HCT116 (cell line): ENCODE results near the gene GAREM2. TPM values are rescaled to one million over a fixed set of nuclear protein-coding genes. Genes with fewer than 3 reads are reported as not detected.

ENCODE experiments used
- ATAC-seq: fragments of 200-7000 bp; cut with Tn5 transposase; 2 replicates; pipeline ENCODE4 v1.9.1; 2020; ENCODE audit warnings: mild to moderate bottlenecking, moderate library complexity
- BruUV-seq: library from RNA; stranded (reverse); fragments of 400-500 nt; replicated peaks from 2 replicates; lab custom pipeline; 2021; lab: Mats Ljungman, UMichigan
- CTCF ChIA-PET: fragments of 300-600 bp; sonication (Branson Sonifier 250); formaldehyde crosslinking; loops from one replicate; lab custom pipeline; 2021; ENCODE audit warnings: antibody characterized with exemption; lab: Charles Lee
- POLR2A ChIA-PET: fragments of 300-600, 350-600 bp; sonication (Branson Sonifier 250); formaldehyde crosslinking; loops from one replicate; lab custom pipeline; 2021; ENCODE audit warnings: antibody characterized with exemption; lab: Charles Lee
- RAD21 ChIA-PET, 2 experiments: fragments of 300-600 bp; sonication (Branson Sonifier 250); formaldehyde crosslinking; loops; one replicate each; lab custom pipeline; 2023; ENCODE audit warnings: low total read pairs in 2 of 2; ENCODE audit not compliant: uncharacterized antibody in 2 of 2, unreplicated experiment in 2 of 2, low non-redundant PET in 1 of 2; lab: Charles Lee
- DNase-seq: peaks from one replicate; pipeline ENCODE4 v3.0.0-alpha.2; 2010; ENCODE audit warnings: low read depth, low spot score
- H2AFZ ChIP-seq: fragments of 200-600 bp; shearing (Covaris generic), sonication (generic); 2 replicates; pipeline ENCODE4 v1.6.1; 2017; ENCODE audit warnings: low read depth, mixed run types, mixed read lengths, antibody characterized with exemption, low read length; ENCODE audit not compliant: poor library complexity, severe bottlenecking
- H3K27ac ChIP-seq: 2 replicates; pipeline ENCODE4 v1.5.1; 2012; ENCODE audit warnings: low read depth, low read length
- H3K27me3 ChIP-seq: fragments of 200-600 bp; sonication (generic); 2 replicates; pipeline ENCODE4 v1.6.1; 2016; ENCODE audit warnings: mixed run types, low read length, mixed read lengths; ENCODE audit not compliant: insufficient read depth
- H3K36me3 ChIP-seq, 2 experiments: fragments of 200-500 bp in 1 of 2; fragments of 200-600 bp in 1 of 2; sonication (Bioruptor generic) in 1 of 2; sonication (generic) in 1 of 2; 2 replicates each; pipeline versions ENCODE4 v1.5.1 to v1.6.1; 2014 to 2016; ENCODE audit warnings: low read length in 2 of 2, inconsistent platforms in 1 of 2, mixed read lengths in 1 of 2, mixed run types in 1 of 2; ENCODE audit not compliant: insufficient read depth in 2 of 2, control insufficient read depth in 1 of 2
- H3K4me1 ChIP-seq, 2 experiments: fragments of 200-600 bp in 1 of 2; sonication (generic) in 1 of 2; 2 replicates each; pipeline versions ENCODE4 v1.5.1 to v1.6.1; 2012 to 2017; ENCODE audit warnings: low read length in 2 of 2, inconsistent platforms in 1 of 2, mild to moderate bottlenecking in 1 of 2, mixed read lengths in 1 of 2, mixed run types in 1 of 2, moderate library complexity in 1 of 2; ENCODE audit not compliant: insufficient read depth in 2 of 2, control insufficient read depth in 1 of 2
- H3K4me2 ChIP-seq: fragments of 200-600 bp; sonication (generic); 2 replicates; pipeline ENCODE4 v1.6.1; 2017; ENCODE audit warnings: mixed run types, low read length, mixed read lengths
- H3K4me3 ChIP-seq, 2 experiments: fragments of 200-600 bp in 1 of 2; sonication (generic) in 1 of 2; replicated peaks in 1 of 2; 2 replicates each; pipeline ENCODE4 v1.5.1; 2011 to 2016; ENCODE audit warnings: low read length in 2 of 2, control low read depth in 1 of 2, low read depth in 1 of 2, mild to moderate bottlenecking in 1 of 2, mixed read lengths in 1 of 2, mixed run types in 1 of 2
- H3K79me2 ChIP-seq: fragments of 200-600 bp; sonication (generic); 2 replicates; pipeline ENCODE4 v1.6.1; 2017; ENCODE audit warnings: mild to moderate bottlenecking, mixed run types, low read length, moderate library complexity, mixed read lengths; ENCODE audit not compliant: insufficient read depth
- H3K9ac ChIP-seq: fragments of 200-600 bp; sonication (generic); 2 replicates; pipeline ENCODE4 v1.6.1; 2016; ENCODE audit warnings: low read length, mixed read lengths
- H3K9me2 ChIP-seq: fragments of 200-600 bp; sonication (generic), shearing (Covaris generic); 2 replicates; pipeline ENCODE4 v1.6.1; 2017; ENCODE audit warnings: mixed run types, mild to moderate bottlenecking, moderate library complexity; ENCODE audit not compliant: insufficient read depth
- H3K9me3 ChIP-seq, 2 experiments: fragments of 200-500 bp in 1 of 2; fragments of 200-600 bp in 1 of 2; sonication (Bioruptor generic) in 1 of 2; sonication (generic) in 1 of 2; 2 replicates each; pipeline ENCODE4 v1.6.1; 2014 to 2017; ENCODE audit warnings: low read length in 2 of 2, mixed read lengths in 2 of 2, inconsistent platforms in 1 of 2, low read depth in 1 of 2, mild to moderate bottlenecking in 1 of 2, mixed run types in 1 of 2, moderate library complexity in 1 of 2; ENCODE audit not compliant: control insufficient read depth in 1 of 2, insufficient read depth in 1 of 2
- H4K20me1 ChIP-seq: fragments of 200-600 bp; sonication (generic), shearing (Covaris generic); 2 replicates; pipeline ENCODE4 v1.6.1; 2017; ENCODE audit warnings: mixed run types, mild to moderate bottlenecking, moderate library complexity; ENCODE audit not compliant: insufficient read depth
- CEBPB ChIP-seq: IDR thresholded peaks from 2 replicates; pipeline ENCODE4 v1.6.1; 2012; ENCODE audit warnings: low read depth
- ELF1 ChIP-seq: IDR thresholded peaks from 2 replicates; pipeline ENCODE4 v1.6.1; 2012; ENCODE audit warnings: low read depth, borderline replicate concordance
- EZH2phosphoT487 ChIP-seq: fragments of 200-600 bp; IDR thresholded peaks from 2 replicates; pipeline ENCODE4 v1.6.1; 2018; ENCODE audit warnings: antibody characterized with exemption, borderline replicate concordance
- FOSL1 ChIP-seq: IDR thresholded peaks from 2 replicates; pipeline ENCODE4 v1.6.1; 2012; ENCODE audit warnings: low read depth
- POLR2AphosphoS5 ChIP-seq: IDR thresholded peaks from 2 replicates; pipeline ENCODE4 v1.6.1; 2011; ENCODE audit warnings: mild to moderate bottlenecking, low read depth, low read length, moderate library complexity
- RAD21 ChIP-seq: IDR thresholded peaks from 2 replicates; pipeline ENCODE4 v1.6.1; 2012; ENCODE audit warnings: low read depth, mild to moderate bottlenecking
- SIN3A ChIP-seq: IDR thresholded peaks from 2 replicates; pipeline ENCODE4 v1.6.1; 2012; ENCODE audit warnings: low read depth
- SP1 ChIP-seq: IDR thresholded peaks from 2 replicates; pipeline ENCODE4 v1.6.1; 2012; ENCODE audit warnings: low read depth
- SRF ChIP-seq: IDR thresholded peaks from 2 replicates; pipeline ENCODE4 v1.6.1; 2012; ENCODE audit warnings: low read depth
- TCF7L2 ChIP-seq: IDR thresholded peaks from 2 replicates; pipeline ENCODE4 v1.7.0; 2011; ENCODE audit warnings: borderline replicate concordance, inconsistent platforms; ENCODE audit not compliant: insufficient read depth, insufficient read length; ENCODE audit errors: extremely low read depth
- ZNF274 ChIP-seq: fragments of 200-500 bp; sonication (Bioruptor generic); IDR thresholded peaks from 2 replicates; pipeline ENCODE4 v1.6.1; 2014; ENCODE audit warnings: mild to moderate bottlenecking, low read depth, low read length, inconsistent platforms
- intact Hi-C: fragments of 100-400 bp; cut with micrococcal nuclease; formaldehyde crosslinking; loops from 2 replicates; pipeline ENCODE4 v1.10.0; 2022
- total RNA-seq: library from RNA; stranded (reverse); gene quantifications from one replicate; pipeline ENCODE4 v1.2.1, GENCODE V29; 2021; ENCODE audit not compliant: unreplicated experiment
- TF ChIP-seq, protein P1 (sequence below): IDR thresholded peaks from 2 replicates; pipeline ENCODE4 v1.6.1; 2011; ENCODE audit warnings: mild to moderate bottlenecking, low read length, moderate library complexity; ENCODE audit not compliant: insufficient replicate concordance; ENCODE audit errors: extremely low read depth

Gene GAREM2
- total RNA-seq, 1 experiment from 2014 or later, result 13.3 TPM

DNA sequence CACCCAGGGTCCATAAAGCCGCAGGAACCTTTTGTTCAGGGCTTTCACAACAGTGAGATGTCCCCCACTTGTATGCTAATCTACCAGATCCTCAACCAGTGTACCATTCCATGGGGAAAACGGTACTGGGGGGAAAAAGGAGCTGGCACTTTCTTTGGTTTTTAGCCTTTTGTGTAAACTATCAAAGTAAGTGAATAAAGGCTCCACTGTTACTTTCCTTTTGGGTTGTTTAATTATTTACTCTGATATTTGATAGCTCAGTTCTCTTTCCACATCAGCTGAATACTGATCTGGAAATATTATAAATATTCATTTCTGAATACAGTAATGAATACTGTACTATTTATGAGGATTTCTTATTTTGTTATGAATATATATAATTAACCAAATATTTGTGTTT lies 51.2 kb downstream of the GAREM2 start:
- Histone ChIP-seq H3K9me2 (no peaks in the 10 kb centered on the region), H3K4me2 (no peak overlapping the region), H4K20me1 (no peaks in the 10 kb centered on the region), H3K27ac (no peak overlapping the region), H3K4me3 (no peak overlapping the region), H3K79me2 (no peaks in the 10 kb centered on the region), H3K27me3 (no peaks in the 10 kb centered on the region), H3K36me3 (peaks cover 6 to 17% of the 10 kb centered on the region in 2 experiments), H3K4me1 (no peaks in the 10 kb centered on the region), H2AFZ (no peak overlapping the region), H3K9me3 (no peaks in the 10 kb centered on the region), H3K9ac (no peak overlapping the region)
- POLR2A ChIA-PET, result no interaction called here
- no peak for DNase-seq
- CTCF ChIA-PET, result no interaction called here
- TF ChIP-seq ELF1 (no peak), EZH2phosphoT487 (no peak), SIN3A (no peak), RAD21 (no peak), POLR2AphosphoS5 (no peak), TCF7L2 (no peak)
- TF ChIP-seq, protein P1, sequence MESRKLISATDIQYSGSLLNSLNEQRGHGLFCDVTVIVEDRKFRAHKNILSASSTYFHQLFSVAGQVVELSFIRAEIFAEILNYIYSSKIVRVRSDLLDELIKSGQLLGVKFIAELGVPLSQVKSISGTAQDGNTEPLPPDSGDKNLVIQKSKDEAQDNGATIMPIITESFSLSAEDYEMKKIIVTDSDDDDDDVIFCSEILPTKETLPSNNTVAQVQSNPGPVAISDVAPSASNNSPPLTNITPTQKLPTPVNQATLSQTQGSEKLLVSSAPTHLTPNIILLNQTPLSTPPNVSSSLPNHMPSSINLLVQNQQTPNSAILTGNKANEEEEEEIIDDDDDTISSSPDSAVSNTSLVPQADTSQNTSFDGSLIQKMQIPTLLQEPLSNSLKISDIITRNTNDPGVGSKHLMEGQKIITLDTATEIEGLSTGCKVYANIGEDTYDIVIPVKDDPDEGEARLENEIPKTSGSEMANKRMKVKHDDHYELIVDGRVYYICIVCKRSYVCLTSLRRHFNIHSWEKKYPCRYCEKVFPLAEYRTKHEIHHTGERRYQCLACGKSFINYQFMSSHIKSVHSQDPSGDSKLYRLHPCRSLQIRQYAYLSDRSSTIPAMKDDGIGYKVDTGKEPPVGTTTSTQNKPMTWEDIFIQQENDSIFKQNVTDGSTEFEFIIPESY, result no peak
- no peak for ATAC-seq
- BruUV-seq, result no TSS peak
- RAD21 ChIA-PET, result no interaction called here
- intact Hi-C loops, result no loop called here

DNA sequence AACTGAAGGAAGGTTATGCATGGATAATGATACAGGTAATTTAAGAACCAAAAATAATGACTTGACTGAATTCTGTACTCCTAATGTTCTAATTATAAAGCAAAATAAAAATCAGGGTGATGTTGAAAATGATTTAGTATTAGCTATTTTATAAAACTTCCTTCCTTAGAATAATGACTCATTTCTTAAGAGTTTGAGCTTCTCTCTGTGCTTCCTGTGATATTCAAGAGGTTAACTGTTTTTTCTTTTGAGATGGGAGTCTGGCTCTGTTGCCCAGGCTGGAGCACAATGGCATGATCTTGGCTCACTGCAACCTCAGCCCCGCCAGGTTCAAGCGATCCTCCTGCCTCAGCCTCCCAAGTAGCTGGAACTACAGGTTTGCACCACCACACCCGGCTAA lies 56.7 kb downstream of the GAREM2 start:
- BruUV-seq, result no TSS peak
- CTCF ChIA-PET, result no interaction called here
- Histone ChIP-seq H3K79me2 (no peaks in the 10 kb centered on the region), H3K36me3 (peaks cover 28 to 39% of the 10 kb centered on the region in 2 experiments), H3K4me2 (no peak overlapping the region), H3K9ac (no peak overlapping the region), H3K9me3 (no peaks in the 10 kb centered on the region), H3K4me1 (no peaks in the 10 kb centered on the region), H3K27ac (no peak overlapping the region), H4K20me1 (no peaks in the 10 kb centered on the region), H2AFZ (no peak overlapping the region), H3K27me3 (no peaks in the 10 kb centered on the region), H3K9me2 (no peaks in the 10 kb centered on the region), H3K4me3 (no peak overlapping the region)
- intact Hi-C loops, result no loop called here
- POLR2A ChIA-PET, result no interaction called here
- ATAC-seq (no peak), DNase-seq (no peak)
- RAD21 ChIA-PET, result interaction anchor here in 1 of 2 experiments (1.3 kb wide), 1 partner anchor 15 kb away, joined by 3 read pairs; the partner anchor contains the start of genes HADHA and HADHB
- no peak for TF ChIP-seq CEBPB
- TF ChIP-seq, protein P1, result no peak
- no peak for TF ChIP-seq ZNF274
- TF ChIP-seq SP1, result no peak
- TF ChIP-seq FOSL1, result no peak
- TF ChIP-seq POLR2AphosphoS5, result no peak
- no peak for TF ChIP-seq SRF
- TF ChIP-seq ELF1, result no peak
